GM21528 (cell line): Measurements from ENCODE around the gene CA10.

Experiments used
- ATAC-seq: cut with Tn5 transposase; IDR thresholded peaks from one replicate; pipeline ENCODE4 v1.9.1; 2021; ENCODE audit warnings: mild to moderate bottlenecking, moderate library complexity; ENCODE audit not compliant: unreplicated experiment, low FRiP score

CA10 gene

DNA sequence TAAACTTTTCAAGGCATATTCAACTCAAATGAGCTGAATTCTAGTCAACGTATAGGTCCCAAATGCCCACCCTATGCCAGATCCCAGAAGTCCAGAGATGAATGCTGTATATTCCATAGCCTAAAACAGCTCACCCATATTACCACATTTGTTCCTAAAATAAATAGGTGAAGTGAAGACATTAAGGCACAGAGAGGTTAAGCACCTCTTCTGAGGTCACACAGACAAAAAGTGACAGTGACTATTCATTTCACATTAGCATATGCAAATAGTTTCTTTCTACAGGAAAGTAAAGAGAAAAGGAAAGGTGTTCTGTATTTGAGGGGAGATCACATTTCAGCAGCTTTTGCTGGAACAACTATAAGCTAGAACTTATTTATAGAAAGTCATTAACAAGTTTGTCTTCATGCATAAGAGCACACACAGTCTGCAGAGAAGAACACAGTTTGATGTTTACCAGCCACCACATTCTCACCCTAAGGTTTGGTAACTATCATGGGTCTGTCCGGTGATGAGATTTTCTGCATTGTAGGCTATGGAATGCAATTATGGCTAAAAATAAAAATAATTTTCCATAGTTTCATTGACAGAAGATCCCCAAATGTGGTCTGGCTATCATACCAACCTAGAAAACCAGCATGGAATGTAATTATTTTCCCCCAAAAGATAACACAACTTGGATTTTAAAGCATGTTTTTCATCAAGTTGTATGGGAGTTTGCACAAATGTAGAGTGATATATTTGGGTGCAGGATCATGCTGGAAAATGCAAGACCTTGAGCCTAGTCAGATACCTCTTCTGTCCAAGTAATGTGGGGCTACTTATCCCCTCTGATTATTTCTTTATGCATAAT lies 496.1 kb downstream of the CA10 start:
- ATAC-seq = no peak

DNA sequence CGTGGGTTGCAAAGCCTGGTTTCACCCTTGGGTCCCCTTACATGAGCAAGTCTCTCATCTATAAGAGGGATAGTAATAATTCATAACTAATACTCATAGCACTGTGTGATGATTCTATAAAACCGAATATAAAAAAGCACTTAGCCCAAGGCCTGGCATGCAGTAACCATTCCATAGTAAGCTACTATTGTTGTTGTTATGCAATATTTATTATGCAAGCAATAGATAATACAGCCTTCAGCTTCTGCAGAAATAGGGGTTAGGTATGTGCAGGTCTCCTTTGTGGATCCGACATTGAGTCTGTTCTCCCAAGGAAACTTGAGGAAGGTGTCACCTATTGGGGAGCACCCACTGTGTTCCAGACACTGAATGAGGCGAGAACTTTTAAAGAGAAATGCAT lies 497.1 kb downstream of the CA10 start:
- ATAC-seq = no peak

DNA sequence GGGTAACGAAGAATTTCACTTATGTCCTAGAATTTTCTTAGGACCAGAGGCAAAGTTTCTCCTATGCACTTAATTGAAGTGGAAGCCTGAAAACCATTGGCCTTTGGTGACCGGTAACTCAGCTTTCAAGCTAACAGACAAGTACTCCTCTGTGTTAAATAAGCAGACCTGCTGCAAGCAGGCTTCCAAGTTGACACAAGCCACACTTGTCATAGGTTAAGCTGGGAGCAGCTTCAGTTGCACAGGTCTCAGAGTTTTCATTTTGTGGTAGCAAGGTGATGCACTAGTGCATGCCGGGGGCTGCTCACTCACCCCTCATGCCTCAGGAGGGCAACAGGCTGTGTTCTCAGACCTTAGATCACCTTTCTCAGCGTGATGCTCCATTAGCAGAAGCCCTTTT lies 498.2 kb downstream of the CA10 start:
- no peak for ATAC-seq

GRCh38 chr17:51657224-51657623 lies 501.3 kb downstream of the CA10 start:
- ATAC-seq = no peak

GRCh38 chr17:51653878-51654277 lies 504.6 kb downstream of the CA10 start:
- ATAC-seq = no peak

- no peak for ATAC-seq
Observed at GRCh38 chr17:51652529-51652928, 506.0 kb downstream of the CA10 start.

GRCh38 chr17:51651513-51652298 lies 506.8 kb downstream of the CA10 start:
- ATAC-seq = no peak

DNA sequence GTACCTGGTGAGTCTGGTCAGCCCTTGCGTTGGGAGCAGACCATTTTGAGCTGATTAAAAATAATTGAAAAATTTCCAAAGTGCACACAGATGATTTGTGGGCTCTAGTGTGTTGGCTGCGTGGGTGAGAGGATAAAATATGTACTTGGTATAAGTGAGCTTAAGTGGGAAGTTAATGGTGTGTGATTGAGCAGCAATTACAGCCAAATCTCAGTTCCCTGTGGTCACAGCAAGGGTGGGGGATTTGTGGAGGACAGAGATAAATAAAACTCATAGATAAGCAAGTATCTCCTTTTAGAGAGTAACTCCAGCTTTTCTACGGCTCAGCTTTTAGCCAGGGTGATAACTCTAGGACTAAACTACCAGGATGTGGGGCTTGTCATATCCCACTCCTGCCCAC lies 507.7 kb downstream of the CA10 start:
- no peak for ATAC-seq

GRCh38 chr17:51650202-51650601 lies 508.3 kb downstream of the CA10 start:
- no peak for ATAC-seq

DNA sequence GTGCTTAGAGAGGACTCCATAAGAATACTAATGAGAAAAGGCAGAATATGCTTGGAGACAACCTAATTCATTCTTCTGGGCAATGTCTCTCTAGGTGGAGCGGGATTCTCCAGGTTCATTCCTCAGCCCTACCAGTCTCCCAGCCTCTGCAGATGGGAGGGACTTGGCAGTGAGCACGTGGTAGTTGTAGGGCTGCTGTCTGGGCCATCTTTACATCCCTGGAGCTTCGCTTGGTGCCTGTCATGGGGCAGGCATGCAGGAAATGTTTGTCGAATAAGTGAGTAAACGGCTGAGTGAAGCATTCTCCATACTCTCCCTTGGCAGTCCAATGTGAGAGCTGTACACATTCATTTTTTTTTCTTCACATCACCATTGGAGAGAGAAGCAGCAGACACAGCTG lies 510.7 kb downstream of the CA10 start:
- no peak for ATAC-seq

DNA sequence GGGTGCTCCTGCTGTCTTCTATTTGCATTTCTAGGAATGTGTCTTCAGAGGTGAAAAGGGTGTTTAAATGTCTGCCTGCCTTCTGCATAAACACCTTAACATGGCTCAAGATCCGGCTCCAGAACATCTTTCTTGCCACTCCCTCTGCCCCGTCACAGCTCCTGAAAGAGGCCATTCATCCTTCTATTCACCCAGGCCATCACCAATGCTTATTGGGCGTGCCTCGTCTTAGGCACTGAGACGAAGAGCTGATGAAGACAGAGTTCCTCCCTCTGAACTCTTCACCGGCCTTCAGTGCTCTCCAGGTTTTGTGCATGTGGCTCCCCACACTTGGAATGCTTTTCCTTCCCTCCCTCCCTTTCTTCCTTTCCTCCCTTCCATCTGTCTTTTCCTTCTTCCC lies 511.4 kb downstream of the CA10 start:
- ATAC-seq = no peak

GRCh38 chr17:51646539-51646938 lies 512.0 kb downstream of the CA10 start:
- ATAC-seq = no peak

DNA sequence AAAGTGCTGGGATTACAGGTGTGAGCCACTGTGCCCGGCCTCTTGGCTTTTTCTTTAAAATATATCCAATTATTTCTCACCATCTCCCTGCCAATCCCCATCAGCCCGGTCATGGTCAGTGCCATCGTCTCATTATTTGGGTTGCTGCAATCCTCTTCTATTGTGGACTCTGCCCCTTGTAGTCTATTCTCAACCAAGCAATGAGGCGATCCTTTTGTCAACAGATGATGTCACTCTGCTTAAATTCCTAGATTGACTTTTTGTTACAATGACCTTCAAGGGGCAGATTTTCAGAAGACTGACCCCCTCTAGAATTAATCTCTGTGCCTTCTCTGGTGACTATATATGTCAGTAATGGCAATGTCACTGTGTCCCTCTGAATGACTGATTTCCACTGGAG lies 513.5 kb downstream of the CA10 start:
- no peak for ATAC-seq

DNA sequence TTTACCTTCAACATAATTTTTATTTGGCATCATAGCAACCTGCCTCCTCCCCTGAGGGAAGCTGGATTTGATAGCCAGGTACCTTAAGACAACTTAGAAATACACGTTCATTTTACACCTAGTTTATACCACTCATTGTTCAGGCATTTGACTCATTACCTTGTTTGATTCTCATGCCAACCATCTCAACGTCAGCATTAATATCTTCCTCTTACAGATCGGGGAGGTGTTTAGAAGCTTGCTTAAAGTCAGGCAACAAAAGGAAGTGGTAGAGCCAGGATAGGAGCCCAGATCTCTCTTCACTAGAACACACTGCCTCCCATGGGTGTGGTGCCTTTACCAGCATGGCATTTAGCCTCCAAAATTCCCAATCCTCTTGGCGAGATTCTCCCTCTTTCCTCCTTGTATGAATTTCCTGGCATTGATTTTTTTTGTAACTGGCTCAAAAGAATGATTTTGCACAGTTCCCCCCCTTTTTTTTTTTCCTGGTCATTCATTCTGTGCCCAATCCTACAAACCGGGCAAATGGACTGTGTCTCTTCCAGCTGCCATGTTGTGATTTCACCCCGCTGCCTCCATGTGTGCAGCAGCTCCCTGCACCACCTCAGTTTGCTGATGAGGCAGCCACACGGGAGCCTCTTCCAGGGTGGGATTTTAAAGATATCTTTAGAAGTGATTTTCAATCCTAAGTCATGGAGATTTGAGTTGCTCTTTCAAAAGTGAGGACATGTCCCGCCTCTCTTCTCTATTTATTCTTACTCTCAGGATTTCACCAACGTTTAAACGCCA lies 514.6 kb downstream of the CA10 start:
- ATAC-seq = no peak

DNA sequence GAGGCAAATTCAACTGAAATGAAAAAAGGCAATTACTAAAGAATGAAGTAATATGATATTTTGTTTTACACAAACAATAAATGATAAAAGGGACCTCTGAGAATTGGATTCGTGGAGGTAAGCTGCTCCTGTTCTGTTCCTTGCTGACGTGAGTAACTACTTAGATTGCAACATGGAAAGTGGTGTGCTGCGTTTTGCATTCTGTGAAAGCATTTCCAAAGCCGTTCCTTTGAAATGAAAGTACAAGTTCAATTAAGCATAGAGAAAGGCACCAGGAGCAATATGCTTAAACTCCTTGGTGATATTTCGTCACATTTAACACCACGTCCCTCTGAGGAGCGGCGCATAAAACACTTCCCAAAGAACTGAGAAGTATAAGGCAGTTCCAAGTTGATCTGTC lies 516.5 kb downstream of the CA10 start:
- no peak for ATAC-seq

GRCh38 chr17:51640108-51640622 lies 518.3 kb downstream of the CA10 start:
- no peak for ATAC-seq

GRCh38 chr17:51638971-51639370 lies 519.5 kb downstream of the CA10 start:
- ATAC-seq = no peak

- ATAC-seq = no peak
Observed at GRCh38 chr17:51636291-51636690, 522.2 kb downstream of the CA10 start.

- no peak for ATAC-seq
Observed at GRCh38 chr17:51630101-51630671, 528.3 kb downstream of the CA10 start.

- no peak for ATAC-seq
Observed at GRCh38 chr17:51629232-51629631, 529.3 kb downstream of the CA10 start.
